HG02798 (cell line): ENCODE results near the gene CHN1.

Experiments
- ATAC-seq: cut with Tn5 transposase; IDR thresholded peaks from one replicate; pipeline ENCODE4 v1.9.1; 2021; ENCODE audit warnings: mild to moderate bottlenecking; ENCODE audit not compliant: unreplicated experiment, poor library complexity

CHN1 gene

GRCh38 chr2:174929786-174930185 lies 75.4 kb downstream of the CHN1 start:
- no peak for ATAC-seq

- ATAC-seq = no peak
These were observed 80.0 kb downstream of the CHN1 start for GRCh38 chr2:174925046-174925784.

GRCh38 chr2:174924061-174924693 lies 81.0 kb downstream of the CHN1 start:
- no peak for ATAC-seq

GRCh38 chr2:174919947-174920595 lies 85.1 kb downstream of the CHN1 start:
- no peak for ATAC-seq

- ATAC-seq = no peak
These were observed 86.2 kb downstream of the CHN1 start for GRCh38 chr2:174918886-174919526.

GRCh38 chr2:174916270-174916930 lies 88.8 kb downstream of the CHN1 start:
- ATAC-seq = no peak

GRCh38 chr2:174914853-174915760 lies 90.1 kb downstream of the CHN1 start:
- ATAC-seq = no peak

- ATAC-seq = no peak
These were observed 96.9 kb downstream of the CHN1 start for GRCh38 chr2:174908284-174908683.

GRCh38 chr2:174903264-174903556 lies 102.0 kb downstream of the CHN1 start:
- no peak for ATAC-seq

- ATAC-seq = no peak
These were observed 102.5 kb downstream of the CHN1 start for GRCh38 chr2:174902506-174903263.

GRCh38 chr2:174901075-174901474 lies 104.1 kb downstream of the CHN1 start:
- ATAC-seq = no peak

GRCh38 chr2:174897286-174897685 lies 107.9 kb downstream of the CHN1 start:
- ATAC-seq = no peak

- no peak for ATAC-seq
These were observed 112.2 kb downstream of the CHN1 start for GRCh38 chr2:174893018-174893417.

- ATAC-seq = no peak
These were observed 112.6 kb downstream of the CHN1 start for GRCh38 chr2:174892546-174892945.

- no peak for ATAC-seq
These were observed 116.4 kb downstream of the CHN1 start for GRCh38 chr2:174888646-174889271.

- no peak for ATAC-seq
These were observed 117.0 kb downstream of the CHN1 start for GRCh38 chr2:174888146-174888545.

GRCh38 chr2:174882416-174882815 lies 122.8 kb downstream of the CHN1 start:
- ATAC-seq = no peak

GRCh38 chr2:174881678-174882077 lies 123.5 kb downstream of the CHN1 start:
- no peak for ATAC-seq
